ENCODE data around the gene OCEL1.

Gene OCEL1

DNA sequence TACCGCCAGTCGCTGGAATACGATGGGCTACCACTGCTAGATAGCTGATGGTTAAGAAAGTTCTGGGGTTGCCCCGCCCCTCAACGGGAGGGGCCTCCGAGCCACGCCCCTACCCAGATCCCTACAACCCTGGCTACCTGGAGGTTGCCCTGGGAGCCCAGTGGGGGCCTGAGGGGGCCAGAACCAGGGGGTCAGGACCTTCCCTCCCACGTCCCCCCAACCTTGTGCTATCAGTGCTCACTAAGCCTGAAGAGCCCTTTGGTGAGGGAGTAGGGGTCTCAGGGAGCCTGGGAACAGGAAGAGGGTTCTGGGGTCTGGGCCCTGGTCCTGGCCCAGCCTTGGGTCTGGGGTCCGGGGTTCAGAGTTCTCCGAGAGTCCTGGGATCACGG, 8.9 kb downstream of the OCEL1 start:
- H3K36me3 ChIP-seq (ENCODE audit: control insufficient read depth, insufficient read depth, low read length): peaks cover under 1% of the 10 kb centered on the region; the same call in 1 of the 2 replicates
- DNase-seq (ENCODE audit: extremely low read depth, insufficient read length): peak; percentile 77
- peak overlapping the region; percentile 68 for H3K4me3 ChIP-seq (replicated peaks; ENCODE audit: low read depth, low read length)
- TF ChIP-seq, protein P1, sequence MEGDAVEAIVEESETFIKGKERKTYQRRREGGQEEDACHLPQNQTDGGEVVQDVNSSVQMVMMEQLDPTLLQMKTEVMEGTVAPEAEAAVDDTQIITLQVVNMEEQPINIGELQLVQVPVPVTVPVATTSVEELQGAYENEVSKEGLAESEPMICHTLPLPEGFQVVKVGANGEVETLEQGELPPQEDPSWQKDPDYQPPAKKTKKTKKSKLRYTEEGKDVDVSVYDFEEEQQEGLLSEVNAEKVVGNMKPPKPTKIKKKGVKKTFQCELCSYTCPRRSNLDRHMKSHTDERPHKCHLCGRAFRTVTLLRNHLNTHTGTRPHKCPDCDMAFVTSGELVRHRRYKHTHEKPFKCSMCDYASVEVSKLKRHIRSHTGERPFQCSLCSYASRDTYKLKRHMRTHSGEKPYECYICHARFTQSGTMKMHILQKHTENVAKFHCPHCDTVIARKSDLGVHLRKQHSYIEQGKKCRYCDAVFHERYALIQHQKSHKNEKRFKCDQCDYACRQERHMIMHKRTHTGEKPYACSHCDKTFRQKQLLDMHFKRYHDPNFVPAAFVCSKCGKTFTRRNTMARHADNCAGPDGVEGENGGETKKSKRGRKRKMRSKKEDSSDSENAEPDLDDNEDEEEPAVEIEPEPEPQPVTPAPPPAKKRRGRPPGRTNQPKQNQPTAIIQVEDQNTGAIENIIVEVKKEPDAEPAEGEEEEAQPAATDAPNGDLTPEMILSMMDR (IDR thresholded peaks at IDR 0.05; ENCODE audit: insufficient read depth, low read length, poor library complexity, severe bottlenecking): no peak
- H3K27me3 ChIP-seq (replicated peaks; ENCODE audit: control insufficient read depth, insufficient read depth, low read length): no peaks in the 10 kb centered on the region

DNA sequence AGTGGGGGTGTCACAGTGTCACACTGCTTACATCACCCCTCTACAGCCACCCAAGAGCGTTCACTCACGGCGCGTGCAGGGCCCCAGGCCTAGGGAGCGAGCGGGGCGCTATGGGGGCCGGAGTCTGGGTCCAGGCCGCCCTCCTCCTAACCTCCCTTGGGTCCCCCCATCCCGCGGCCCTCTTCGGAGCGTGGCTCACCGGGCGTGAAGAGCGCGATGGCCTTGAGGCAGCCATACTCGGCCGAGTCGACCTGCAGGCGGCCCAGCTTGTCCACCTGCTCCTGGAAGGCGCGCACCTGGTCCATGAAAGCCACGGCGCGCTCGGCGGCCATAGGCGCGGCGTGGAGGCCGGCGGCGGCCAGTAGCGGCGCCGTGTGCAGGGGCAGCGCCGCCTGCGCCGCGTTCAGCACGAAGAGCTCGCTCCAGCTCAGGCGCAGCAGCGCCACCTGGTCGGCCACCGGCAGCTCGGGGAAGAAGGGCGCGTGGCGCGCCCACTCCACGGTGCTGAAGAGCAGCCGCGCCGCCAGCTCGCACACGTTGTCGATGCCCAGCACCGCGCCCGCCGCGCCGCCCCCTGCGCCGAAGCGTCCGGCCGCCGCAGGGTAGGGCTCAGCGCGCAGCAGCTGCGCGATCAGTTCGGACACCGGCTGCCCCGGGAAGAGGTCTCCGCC, 9.4 kb downstream of the OCEL1 start:
- no peaks in the 10 kb centered on the region for H3K27me3 ChIP-seq (replicated peaks; ENCODE audit: control insufficient read depth, insufficient read depth, low read length)
- TF ChIP-seq, protein P1 (IDR thresholded peaks at IDR 0.05; ENCODE audit: insufficient read depth, low read length, poor library complexity, severe bottlenecking): peak; percentile 52
- DNase-seq (ENCODE audit: extremely low read depth, insufficient read length): peak; percentile 84
- no peaks in the 10 kb centered on the region; the same call in 1 of the 2 replicates for H3K36me3 ChIP-seq (ENCODE audit: control insufficient read depth, insufficient read depth, low read length)
- peak overlapping the region; percentile 68 for H3K4me3 ChIP-seq (replicated peaks; ENCODE audit: low read depth, low read length)

DNA sequence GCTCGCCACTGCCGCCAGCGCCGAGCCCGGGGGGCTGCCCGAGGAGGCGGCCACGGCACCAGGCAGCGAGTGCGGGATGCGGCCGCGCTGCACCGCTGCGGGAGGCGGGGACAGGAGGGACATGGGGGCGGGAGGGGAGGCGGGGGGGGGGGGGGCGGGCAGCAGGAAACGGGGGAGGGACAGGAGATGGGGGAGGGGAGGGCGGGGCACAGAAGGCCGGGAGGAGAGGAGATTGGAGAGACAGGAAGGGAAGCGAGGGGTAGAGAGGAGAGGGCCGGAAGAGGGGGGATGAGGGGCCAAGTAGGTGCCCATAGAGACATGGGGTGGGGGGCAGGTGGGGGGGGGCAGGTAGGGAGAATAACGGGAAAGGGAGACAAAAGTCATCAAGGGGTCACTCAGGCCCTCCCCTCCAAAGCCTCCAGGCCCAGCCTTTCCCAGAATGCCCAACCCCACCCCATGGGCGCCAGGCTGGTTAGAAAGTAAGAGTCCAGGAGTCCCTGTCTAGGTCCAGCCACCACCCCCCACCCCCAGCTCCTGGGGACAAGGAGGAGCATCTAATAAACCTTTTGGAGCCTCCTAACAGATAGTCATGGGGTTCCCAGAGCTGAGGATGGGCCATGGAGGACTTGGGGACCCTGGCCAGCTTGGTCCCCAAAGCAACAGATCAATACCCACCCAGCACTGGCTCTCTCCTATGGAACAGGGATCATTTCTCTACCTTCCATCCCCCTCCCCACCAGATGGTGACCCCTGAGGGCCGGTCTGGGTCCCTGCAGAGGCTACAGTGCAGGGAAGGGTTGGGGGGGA, 10.1 kb downstream of the OCEL1 start:
- Histone ChIP-seq H3K27me3 (replicated peaks; ENCODE audit: control insufficient read depth, insufficient read depth, low read length) (no peaks in the 10 kb centered on the region), H3K36me3 (ENCODE audit: control insufficient read depth, insufficient read depth, low read length) (no peaks in the 10 kb centered on the region; the same call in 1 of the 2 replicates), H3K4me3 (replicated peaks; ENCODE audit: low read depth, low read length) (peak overlapping the region; percentile 68)
- no peak for DNase-seq (ENCODE audit: extremely low read depth, insufficient read length)
- TF ChIP-seq, protein P1 (IDR thresholded peaks at IDR 0.05; ENCODE audit: insufficient read depth, low read length, poor library complexity, severe bottlenecking): no peak

DNA sequence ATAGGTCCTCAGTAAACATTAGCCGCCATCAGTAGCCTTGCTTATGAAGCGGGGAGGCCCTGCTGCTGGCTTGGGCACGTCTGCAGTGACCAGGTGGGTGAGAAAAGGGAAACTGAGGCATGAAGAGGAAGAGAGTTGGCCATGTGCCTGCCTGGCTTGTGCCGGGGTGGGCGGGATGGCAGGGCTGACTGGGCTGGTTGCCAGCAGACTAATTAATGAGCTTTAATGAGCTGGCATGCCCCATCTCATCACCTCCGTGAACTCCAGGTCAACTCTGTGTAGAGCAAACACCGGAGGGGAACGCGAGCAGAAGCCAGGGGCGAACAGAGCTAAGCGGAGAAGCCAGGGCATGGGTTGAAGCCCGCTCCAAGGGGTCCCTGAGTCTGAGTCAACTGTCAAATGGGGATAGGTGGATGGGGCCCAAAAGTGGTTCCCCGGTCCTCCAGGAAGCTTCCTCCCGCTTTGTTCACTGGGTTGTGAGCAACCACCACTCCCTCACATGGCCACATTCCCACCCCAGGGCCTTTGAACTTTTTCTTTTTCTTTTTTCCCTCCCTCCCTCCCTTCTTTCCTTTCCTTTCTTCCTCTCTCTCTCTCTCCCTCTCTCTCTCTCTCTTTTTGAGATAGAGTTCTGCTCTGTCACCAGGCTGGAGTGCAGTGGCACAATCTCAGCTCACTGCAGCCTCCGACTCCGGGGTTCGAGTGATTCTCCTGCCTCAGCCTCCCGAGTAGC, 11.0 kb downstream of the OCEL1 start:
- no peak overlapping the region for H3K4me3 ChIP-seq (replicated peaks; ENCODE audit: low read depth, low read length)
- DNase-seq (ENCODE audit: extremely low read depth, insufficient read length): no peak
- H3K27me3 ChIP-seq (replicated peaks; ENCODE audit: control insufficient read depth, insufficient read depth, low read length): no peaks in the 10 kb centered on the region
- TF ChIP-seq, protein P1 (IDR thresholded peaks at IDR 0.05; ENCODE audit: insufficient read depth, low read length, poor library complexity, severe bottlenecking): no peak
- no peaks in the 10 kb centered on the region; the same call in 1 of the 2 replicates for H3K36me3 ChIP-seq (ENCODE audit: control insufficient read depth, insufficient read depth, low read length)

DNA sequence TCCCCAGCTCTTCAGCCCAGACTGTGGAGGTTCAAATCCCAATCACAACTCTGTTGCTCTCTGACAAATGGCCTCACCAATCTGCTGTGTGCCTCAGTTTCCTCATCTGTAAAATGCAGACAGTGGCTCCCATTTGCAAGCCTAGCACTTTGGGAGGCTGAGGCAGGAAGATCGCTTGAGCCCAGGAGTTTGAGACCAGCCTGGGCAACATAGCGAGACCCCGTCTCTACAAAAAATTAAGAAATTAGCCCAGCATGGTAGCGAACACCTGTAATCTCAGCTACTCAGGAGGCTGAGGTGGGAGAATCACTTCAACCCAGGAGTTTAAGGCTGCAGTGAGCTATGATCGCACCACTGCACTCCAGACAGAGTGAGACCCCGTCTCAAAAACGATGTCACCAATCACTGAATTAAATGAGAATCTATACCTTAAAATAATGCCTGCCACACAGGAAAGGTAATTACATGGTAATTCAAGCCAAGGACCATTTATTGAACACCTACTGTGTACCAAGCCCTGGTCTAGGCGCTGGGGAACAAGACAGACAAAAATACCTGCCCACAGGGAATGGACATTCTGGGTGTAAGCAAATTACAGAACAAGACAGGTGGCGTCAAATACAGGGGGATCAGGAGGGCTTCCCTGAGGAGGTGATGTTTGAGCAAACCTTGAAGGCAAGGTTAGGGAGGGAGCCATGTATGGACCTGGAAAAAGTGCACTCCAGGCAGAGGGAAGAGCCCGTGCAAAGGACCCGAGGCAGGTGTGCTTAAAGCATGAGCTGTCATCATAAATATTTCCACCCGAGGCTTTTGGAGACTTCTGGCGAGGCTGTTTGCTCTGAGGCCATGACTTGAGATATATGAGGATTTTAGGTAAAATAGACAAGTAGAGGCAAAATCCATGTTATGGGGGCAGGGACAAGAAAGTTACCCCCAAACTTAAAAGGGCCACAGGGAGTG, 12.0 kb downstream of the OCEL1 start:
- TF ChIP-seq, protein P1 (IDR thresholded peaks at IDR 0.05; ENCODE audit: insufficient read depth, low read length, poor library complexity, severe bottlenecking): no peak
- Histone ChIP-seq H3K36me3 (ENCODE audit: control insufficient read depth, insufficient read depth, low read length) (no peaks in the 10 kb centered on the region), H3K4me3 (replicated peaks; ENCODE audit: low read depth, low read length) (no peak overlapping the region), H3K27me3 (replicated peaks; ENCODE audit: control insufficient read depth, insufficient read depth, low read length) (no peaks in the 10 kb centered on the region)
- DNase-seq (ENCODE audit: extremely low read depth, insufficient read length): no peak
